GM12875 (cell line): ENCODE results near the gene ALDH1A1.
"Not testable (repeated sequence)": the region's sequence is repeated elsewhere in the genome, so short reads cannot be mapped to it uniquely, and the experiment has no call there.

Experiments used
- H3K4me3 ChIP-seq: one replicate; pipeline ENCODE4 v1.5.1; 2011; ENCODE audit warnings: low read depth, low read length, control low read depth
- CTCF ChIP-seq: IDR thresholded peaks from 2 replicates; pipeline ENCODE4 v1.5.1; 2011; ENCODE audit warnings: low read depth, mild to moderate bottlenecking, control low read depth, inconsistent platforms, low read length, moderate library complexity, borderline replicate concordance; ENCODE audit not compliant: insufficient read depth

The ALDH1A1 gene

GRCh38 chr9:72943844-72944462 is 8.9 kb downstream of the ALDH1A1 start:
- no peak for TF ChIP-seq CTCF
- H3K4me3 ChIP-seq = no peak overlapping the region

DNA sequence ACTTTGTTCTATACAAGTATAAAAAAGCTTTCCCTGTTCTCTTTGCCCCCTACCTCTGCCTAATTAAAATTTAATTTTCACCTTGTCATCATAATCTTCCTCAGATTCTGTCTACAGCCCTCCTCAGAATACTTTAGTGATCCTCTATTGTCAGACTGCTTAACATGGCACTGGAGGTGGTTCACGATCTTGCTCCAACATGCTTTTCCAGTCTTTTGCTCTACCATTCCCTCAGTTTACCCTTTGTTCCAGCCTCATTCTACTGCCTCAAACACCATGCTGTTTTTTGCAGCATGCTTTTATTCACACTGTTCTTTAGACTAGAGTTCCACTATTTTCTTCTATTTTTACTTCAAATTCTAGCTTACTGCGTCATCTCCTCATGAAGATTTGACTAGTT is 10.4 kb downstream of the ALDH1A1 start:
- no peak for TF ChIP-seq CTCF
- no peak overlapping the region for H3K4me3 ChIP-seq

- not testable (repeated sequence) for H3K4me3 ChIP-seq
These were observed 13.3 kb downstream of the ALDH1A1 start for GRCh38 chr9:72939581-72939980.

GRCh38 chr9:72937545-72937944 is 15.3 kb downstream of the ALDH1A1 start:
- TF ChIP-seq CTCF = no peak
- H3K4me3 ChIP-seq = no peak overlapping the region

DNA sequence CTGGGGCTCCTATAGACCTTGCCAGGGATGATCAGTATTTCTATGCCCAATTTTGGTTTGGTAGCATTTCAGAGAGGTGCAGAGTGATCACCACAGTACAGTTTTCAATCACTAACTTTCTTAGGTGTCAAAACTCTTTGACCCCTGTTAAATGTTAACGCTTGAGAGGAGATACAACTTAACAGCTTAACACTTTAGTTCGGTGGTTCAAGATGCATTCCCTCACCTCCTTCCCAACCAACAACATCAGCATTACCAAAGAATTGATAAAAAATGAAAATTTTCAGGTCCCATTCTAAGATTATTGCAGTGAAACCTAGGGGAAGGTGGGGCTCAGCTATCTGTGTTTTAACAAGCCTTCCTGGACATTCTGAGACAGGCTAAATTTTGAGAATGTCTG is 16.2 kb downstream of the ALDH1A1 start:
- no peak overlapping the region for H3K4me3 ChIP-seq
- no peak for TF ChIP-seq CTCF

DNA sequence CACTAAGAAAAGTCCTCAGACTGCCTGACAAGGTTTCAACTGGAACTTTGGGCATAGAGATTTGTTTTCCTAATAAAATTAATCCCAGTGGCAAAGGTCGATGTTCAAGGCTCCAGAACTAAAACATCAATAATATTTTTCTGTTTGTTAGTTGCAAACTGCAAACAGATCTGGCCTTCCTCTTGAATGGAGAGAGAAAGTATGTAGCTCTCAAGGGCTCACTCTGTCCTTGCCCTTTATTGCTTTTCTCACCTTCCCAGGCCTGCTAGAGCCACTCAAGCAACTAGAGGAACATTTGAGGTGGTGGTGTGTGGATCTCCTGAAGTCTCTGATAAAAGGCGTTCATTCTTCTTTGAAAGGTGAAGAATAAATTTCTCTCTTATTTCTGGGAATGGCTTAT is 16.6 kb downstream of the ALDH1A1 start:
- H3K4me3 ChIP-seq = no peak overlapping the region
- no peak for TF ChIP-seq CTCF

DNA sequence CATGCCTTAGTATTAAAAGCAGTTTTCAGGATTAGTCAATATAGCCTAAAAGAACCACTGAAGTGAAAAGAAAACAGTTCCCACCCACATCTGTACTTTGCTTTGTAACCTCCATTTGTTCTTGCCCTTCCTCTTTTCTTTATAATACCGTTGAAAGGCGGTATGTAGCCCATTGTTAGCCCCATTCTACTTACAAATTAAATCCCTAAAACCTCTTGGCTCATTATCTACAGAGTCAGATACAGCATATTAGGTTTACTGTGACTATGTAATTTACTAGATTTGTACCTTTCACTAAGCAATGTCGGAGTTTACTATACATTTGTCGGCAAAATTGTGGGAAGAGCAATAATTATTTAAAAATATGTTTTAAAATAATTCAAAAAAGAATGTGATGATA is 17.3 kb downstream of the ALDH1A1 start:
- no peak for TF ChIP-seq CTCF
- H3K4me3 ChIP-seq = no peak overlapping the region
